GM12875 (cell line): ENCODE measurements around the gene GYPC.

ENCODE experiments used
- H3K4me3 ChIP-seq: one replicate; pipeline ENCODE4 v1.5.1; 2011; ENCODE audit warnings: low read depth, low read length, control low read depth
- CTCF ChIP-seq: IDR thresholded peaks from 2 replicates; pipeline ENCODE4 v1.5.1; 2011; ENCODE audit warnings: low read depth, mild to moderate bottlenecking, control low read depth, inconsistent platforms, low read length, moderate library complexity, borderline replicate concordance; ENCODE audit not compliant: insufficient read depth

The GYPC gene

GRCh38 chr2:126696644-126697520 lies 40.9 kb downstream of the GYPC start:
- H3K4me3 ChIP-seq, result no peak overlapping the region
- TF ChIP-seq CTCF, result no peak

DNA sequence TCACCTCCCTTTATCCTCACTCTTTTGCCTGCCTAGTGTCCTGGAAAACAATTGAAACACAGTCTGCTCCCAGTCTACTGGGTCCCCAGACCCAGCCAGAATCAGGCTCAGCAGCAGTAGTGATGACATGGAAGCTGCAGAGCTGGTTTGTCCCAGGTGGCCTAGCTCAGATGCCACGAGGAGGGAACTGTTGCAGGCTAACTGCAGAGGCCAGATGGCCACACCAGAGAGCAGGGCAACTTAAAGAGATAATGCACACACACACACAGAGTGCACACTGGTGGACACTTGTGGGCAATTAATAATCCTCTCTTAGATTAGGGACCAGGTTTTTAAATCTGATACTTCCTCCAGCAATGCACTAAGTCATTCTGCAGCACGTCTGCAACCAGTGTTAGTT lies 42.4 kb downstream of the GYPC start:
- TF ChIP-seq CTCF, result no peak
- H3K4me3 ChIP-seq, result no peak overlapping the region

DNA sequence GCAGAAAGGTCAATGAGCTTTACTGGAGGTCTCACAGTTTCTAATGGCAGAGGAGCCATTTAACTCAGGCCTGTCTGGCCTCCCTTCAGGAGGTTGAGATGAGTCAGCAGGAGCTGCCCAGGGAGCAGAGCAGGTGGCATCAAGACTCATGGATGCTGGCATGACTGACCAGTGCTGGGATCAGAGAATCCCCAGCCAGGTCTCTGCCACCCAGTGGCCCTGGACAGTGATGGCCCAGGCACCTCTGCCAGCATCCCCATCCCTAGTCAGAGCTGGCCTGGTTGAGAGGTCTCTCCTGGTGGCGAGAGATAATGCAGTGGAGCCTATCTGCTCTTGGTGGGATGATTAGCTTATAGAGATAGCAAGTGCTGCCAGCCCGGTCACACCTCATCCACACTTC lies 43.1 kb downstream of the GYPC start:
- no peak for TF ChIP-seq CTCF

DNA sequence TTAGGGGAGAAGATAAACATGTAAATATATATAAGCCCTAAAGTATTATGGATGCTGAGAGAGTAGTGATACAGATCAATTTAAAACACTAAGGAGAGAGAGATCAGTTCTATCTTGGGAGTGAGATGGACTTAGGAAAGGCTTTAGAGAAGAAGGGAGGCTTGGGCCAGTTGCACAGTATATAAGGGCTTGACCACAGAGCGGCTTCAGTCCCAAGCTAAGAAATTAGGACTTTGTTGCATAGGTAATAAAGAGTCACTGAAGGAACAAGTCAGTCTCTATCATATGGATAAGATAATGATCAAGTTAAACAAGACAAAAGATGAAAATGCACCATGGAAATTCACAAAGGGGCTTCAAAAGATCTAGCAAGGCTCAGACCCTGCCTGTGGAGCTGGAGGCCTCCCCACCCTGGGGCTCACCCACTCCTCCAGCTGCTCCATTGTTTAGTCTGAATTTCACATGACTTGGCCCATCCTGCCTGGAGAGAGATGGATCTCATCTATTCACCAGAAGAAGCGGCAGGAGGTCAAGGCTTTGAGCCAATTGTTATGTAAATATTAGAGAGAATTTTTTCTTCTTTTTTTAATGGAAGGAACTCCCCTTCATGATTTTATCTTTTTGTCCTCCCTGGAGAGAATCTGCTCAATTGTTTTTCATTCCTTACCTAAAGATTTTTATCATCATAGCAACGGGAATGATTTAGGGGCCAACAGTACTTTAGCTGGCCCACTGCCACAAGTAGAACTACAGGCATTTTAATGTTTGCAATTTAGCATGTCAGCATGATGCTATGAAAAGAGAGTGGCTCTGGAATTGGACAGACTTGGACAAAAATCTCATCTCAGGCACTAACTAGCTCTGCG lies 44.0 kb downstream of the GYPC start:
- no peak for TF ChIP-seq CTCF
- no peak overlapping the region for H3K4me3 ChIP-seq

More for the DNA sequence above, 43.1 kb downstream of the GYPC start:
- H3K4me3 ChIP-seq, result no peak overlapping the region

DNA sequence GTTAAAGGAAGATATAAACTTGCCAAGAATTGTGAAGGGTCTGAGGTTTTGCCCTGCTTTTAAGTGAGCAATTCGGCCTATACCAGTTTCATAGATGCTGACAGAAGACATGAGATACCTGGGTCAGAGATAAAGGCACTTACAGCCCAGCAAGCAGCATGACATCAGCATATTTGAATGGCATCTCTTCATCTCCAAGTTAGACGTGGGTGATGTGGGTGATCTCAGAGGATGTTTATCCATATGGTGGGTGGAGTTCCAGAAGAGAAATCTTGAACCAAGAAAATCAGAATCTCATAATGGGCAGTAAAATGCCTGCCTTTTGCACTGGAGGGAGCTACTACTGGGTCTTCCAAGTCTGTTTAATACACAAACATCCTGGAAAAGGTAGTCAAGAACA lies 44.7 kb downstream of the GYPC start:
- H3K4me3 ChIP-seq, result no peak overlapping the region
- no peak for TF ChIP-seq CTCF

DNA sequence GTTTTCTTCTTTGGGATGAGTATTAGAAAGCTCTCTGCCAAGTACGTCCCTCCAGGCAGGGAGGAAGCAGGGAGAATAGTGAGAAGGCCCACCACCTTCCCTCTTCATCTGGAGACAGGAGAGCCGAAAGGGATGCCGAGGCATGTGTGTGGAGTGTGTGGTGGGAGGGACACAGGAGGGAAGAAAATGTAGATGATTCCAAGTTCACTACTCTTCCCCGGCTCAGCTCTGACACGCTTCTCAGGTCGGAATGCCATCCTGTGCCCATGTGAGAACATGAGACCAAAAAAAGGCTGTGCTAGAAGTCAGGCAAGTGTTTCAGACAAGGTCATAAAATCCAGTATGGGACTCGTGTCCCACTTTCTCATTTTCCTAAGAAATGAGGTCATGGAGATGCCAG lies 47.4 kb downstream of the GYPC start:
- no peak for TF ChIP-seq CTCF

More for the DNA sequence above, 47.4 kb downstream of the GYPC start:
- H3K4me3 ChIP-seq, result no peak overlapping the region
